ENCODE results near the gene IGSF22. TPM values are rescaled to one million over a fixed set of nuclear protein-coding genes. Genes with fewer than 3 reads are reported as not detected.

Gene IGSF22
- total RNA-seq, 4 donors from 2014 or later: not detected

- TF ChIP-seq CTCF (IDR thresholded peaks at IDR 0.05; ENCODE audit: low read depth): no peak
These were observed 43.9 kb upstream of the IGSF22 start for GRCh38 chr11:18769802-18770456.

- TF ChIP-seq CTCF (IDR thresholded peaks at IDR 0.05; ENCODE audit: low read depth): no peak
These were observed 43.0 kb upstream of the IGSF22 start for GRCh38 chr11:18768978-18769377.

- no peak for TF ChIP-seq CTCF (IDR thresholded peaks at IDR 0.05; ENCODE audit: low read depth)
These were observed 42.5 kb upstream of the IGSF22 start for GRCh38 chr11:18768472-18768901.

DNA sequence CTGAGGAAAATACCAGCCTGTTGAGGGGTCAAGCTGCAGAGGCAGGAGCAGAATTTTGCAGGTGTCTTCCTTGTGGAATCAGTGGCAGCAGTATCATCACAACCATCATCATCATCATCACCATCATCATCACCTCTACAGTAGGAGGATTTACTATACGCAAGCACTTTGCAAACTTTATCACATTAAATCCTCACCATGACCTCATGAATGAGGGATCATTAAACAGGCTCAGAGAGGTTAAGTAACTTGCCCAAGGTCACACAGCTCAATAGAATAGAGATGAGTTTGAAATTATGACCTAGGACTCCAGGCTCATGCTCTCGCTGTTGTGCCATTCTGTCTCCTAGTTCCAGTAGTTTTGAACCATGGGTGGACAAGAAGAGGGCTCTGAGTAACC, 40.0 kb upstream of the IGSF22 start:
- TF ChIP-seq CTCF (IDR thresholded peaks at IDR 0.05; ENCODE audit: low read depth): no peak

- no peak for TF ChIP-seq CTCF (IDR thresholded peaks at IDR 0.05; ENCODE audit: low read depth)
These were observed 39.6 kb upstream of the IGSF22 start for GRCh38 chr11:18765554-18765953.

DNA sequence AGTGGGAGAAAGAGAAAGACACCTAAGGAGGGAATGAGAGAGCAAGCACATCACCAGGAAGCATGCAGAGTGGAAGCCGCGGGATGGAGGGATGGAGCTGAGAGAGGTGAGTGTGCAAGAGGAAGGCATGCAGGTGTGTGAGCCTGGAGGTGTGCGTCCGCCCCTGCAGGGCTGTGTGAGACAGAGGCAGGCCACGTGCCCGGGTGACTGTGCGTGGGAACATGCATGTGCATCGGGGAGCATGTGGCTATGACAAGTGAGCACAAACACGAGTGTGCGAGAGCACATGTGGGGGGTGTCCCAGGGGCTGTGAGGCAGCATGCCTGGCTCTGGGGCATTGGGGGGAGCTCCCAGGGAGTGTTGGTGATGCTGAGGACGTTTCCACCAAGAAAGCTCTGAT, 35.8 kb upstream of the IGSF22 start:
- no peak for TF ChIP-seq CTCF (IDR thresholded peaks at IDR 0.05; ENCODE audit: low read depth)

DNA sequence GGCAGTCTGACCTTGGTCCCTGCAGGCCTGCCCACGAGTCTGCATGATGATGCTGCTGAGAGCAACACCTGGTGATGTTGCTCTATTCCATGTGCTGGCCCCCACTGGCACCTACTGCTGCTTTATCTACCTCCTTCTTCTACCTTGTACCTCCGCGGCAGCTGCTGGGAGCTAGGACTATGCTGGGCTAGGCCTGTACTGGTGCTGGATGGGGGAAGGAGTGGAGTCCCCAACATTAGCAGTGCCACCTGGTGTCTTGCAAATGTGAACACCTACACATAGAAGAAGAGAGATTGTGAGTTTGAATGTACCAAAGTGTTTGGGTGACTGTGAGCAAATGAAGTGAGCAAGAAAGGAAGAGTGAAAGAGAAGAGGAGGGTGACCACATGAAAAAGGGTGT, 35.2 kb upstream of the IGSF22 start:
- no peak for TF ChIP-seq CTCF (IDR thresholded peaks at IDR 0.05; ENCODE audit: low read depth)

Measured in subcutaneous adipose tissue (tissue), 4 donors.